H1 (cell line): ENCODE measurements around the gene OTUD3. TPM values are rescaled to one million over a fixed set of nuclear protein-coding genes. Genes with fewer than 3 reads are reported as not detected.
A peak's percentile ranks its signal among the peaks of the same experiment; 100 is the strongest.

ENCODE experiments used
- CTCF ChIA-PET: fragments of 300-600 bp; sonication (Branson Sonifier 250); formaldehyde crosslinking; loops from one replicate; lab custom pipeline; 2021; ENCODE audit not compliant: partially characterized antibody; lab: Charles Lee
- POLR2A ChIA-PET: fragments of 300-600 bp; sonication (Branson Sonifier 250); formaldehyde crosslinking; loops from one replicate; lab custom pipeline; 2021; ENCODE audit warnings: inconsistent platforms; ENCODE audit not compliant: partially characterized antibody; lab: Charles Lee
- DNase-seq, 2 experiments: peaks; one replicate each; pipeline versions ENCODE4 v3.0.0 to v3.0.0-alpha.2; 2010 to 2022; ENCODE audit warnings: low spot score in 2 of 2, low read depth in 1 of 2, mixed read lengths in 1 of 2
- FAIRE-seq: peaks from 2 replicates; lab custom pipeline; 2011; peaks lifted over from hg19 to GRCh38; lab: Jason Lieb, UNC
- H2AFZ ChIP-seq: 2 replicates; pipeline ENCODE4 v1.8.1; 2012; ENCODE audit warnings: low read length, inconsistent platforms
- H2AK5ac ChIP-seq: 2 replicates; pipeline ENCODE4 v1.6.1; 2013; ENCODE audit warnings: low read depth, low read length
- H2BK120ac ChIP-seq: replicated peaks from 2 replicates; pipeline ENCODE3; 2013; ENCODE audit warnings: low read depth, low read length, inconsistent platforms
- H2BK12ac ChIP-seq: 2 replicates; pipeline ENCODE4 v1.6.1; 2013; ENCODE audit warnings: low read depth, low read length
- H2BK15ac ChIP-seq: 2 replicates; pipeline ENCODE4 v1.6.1; 2013; ENCODE audit warnings: low read length
- H2BK20ac ChIP-seq: 2 replicates; pipeline ENCODE4 v1.6.1; 2013; ENCODE audit warnings: low read length
- H2BK5ac ChIP-seq: 2 replicates; pipeline ENCODE4 v1.6.1; 2013; ENCODE audit warnings: low read depth, low read length
- H3K14ac ChIP-seq: 2 replicates; pipeline ENCODE4 v1.6.1; 2013; ENCODE audit warnings: inconsistent platforms; ENCODE audit not compliant: insufficient read length
- H3K18ac ChIP-seq: 2 replicates; pipeline ENCODE4 v1.6.1; 2013; ENCODE audit warnings: low read length; ENCODE audit errors: extremely low read depth
- H3K23ac ChIP-seq: 2 replicates; pipeline ENCODE4 v1.6.1; 2013; ENCODE audit warnings: inconsistent platforms; ENCODE audit not compliant: insufficient read length
- H3K23me2 ChIP-seq: 2 replicates; pipeline ENCODE4 v1.6.1; 2013; ENCODE audit warnings: low read depth, low read length
- H3K27ac ChIP-seq: 2 replicates; pipeline ENCODE4 v1.6.1; 2011; ENCODE audit warnings: low read depth, low read length, inconsistent platforms
- H3K27me3 ChIP-seq, 4 experiments: replicated peaks in 1 of 4; 1 replicate in 1 of 4; 2 replicates in 3 of 4; pipeline versions ENCODE4 v1.6.1 to v1.8.1; 2011 to 2013; ENCODE audit warnings: low read length in 3 of 4, mild to moderate bottlenecking in 3 of 4, inconsistent platforms in 2 of 4, mixed read lengths in 2 of 4, moderate library complexity in 1 of 4; ENCODE audit not compliant: control insufficient read depth in 3 of 4, insufficient read depth in 3 of 4; ENCODE audit errors: extremely low read depth in 1 of 4
- H3K36me3 ChIP-seq, 4 experiments: 2 replicates each; pipeline versions ENCODE4 v1.6.1 to v1.8.1; 2011 to 2013; ENCODE audit warnings: mild to moderate bottlenecking in 4 of 4, low read length in 3 of 4, moderate library complexity in 2 of 4, control low read depth in 1 of 4, inconsistent platforms in 1 of 4; ENCODE audit not compliant: insufficient read depth in 4 of 4, control insufficient read depth in 2 of 4
- H3K4ac ChIP-seq: replicated peaks from 2 replicates; pipeline ENCODE3; 2013; ENCODE audit warnings: low read length, low read depth, mixed read lengths, inconsistent platforms; ENCODE audit not compliant: insufficient read length
- H3K4me1 ChIP-seq, 4 experiments: replicated peaks in 1 of 4; 1 replicate in 1 of 4; 2 replicates in 3 of 4; pipeline versions ENCODE4 v1.6.1 to v1.8.1; 2011 to 2013; ENCODE audit warnings: low read length in 3 of 4, inconsistent platforms in 2 of 4, mixed read lengths in 1 of 4; ENCODE audit not compliant: insufficient read depth in 4 of 4, control insufficient read depth in 3 of 4
- H3K4me2 ChIP-seq, 2 experiments: 2 replicates each; pipeline versions ENCODE4 v1.6.1 to v1.8.1; 2011 to 2013; ENCODE audit warnings: low read depth in 2 of 2, low read length in 2 of 2, control low read depth in 1 of 2, inconsistent platforms in 1 of 2, mild to moderate bottlenecking in 1 of 2; ENCODE audit not compliant: insufficient read depth in 1 of 2
- H3K4me3 ChIP-seq, 4 experiments: fragments of 200-600, 300-600 bp in 1 of 4; sonication (generic), shearing (Covaris generic), sonication (Bioruptor Twin) in 1 of 4; 2 replicates each; pipeline versions ENCODE4 v1.5.1 to v1.8.1; 2011 to 2016; ENCODE audit warnings: low read length in 4 of 4, low read depth in 3 of 4, control low read depth in 2 of 4, inconsistent platforms in 2 of 4, mild to moderate bottlenecking in 2 of 4, mixed read lengths in 1 of 4, moderate library complexity in 1 of 4; ENCODE audit not compliant: insufficient read depth in 2 of 4; ENCODE audit errors: extremely low read depth in 1 of 4
- H3K56ac ChIP-seq: replicated peaks from 2 replicates; pipeline ENCODE3; 2013; ENCODE audit warnings: low read depth, mild to moderate bottlenecking, mixed read lengths, low read length, inconsistent platforms; ENCODE audit not compliant: insufficient read length
- H3K79me1 ChIP-seq: 2 replicates; pipeline ENCODE4 v1.6.1; 2013; ENCODE audit warnings: low read depth, low read length, control low read depth
- H3K79me2 ChIP-seq, 2 experiments: 2 replicates each; pipeline versions ENCODE4 v1.6.1 to v1.8.1; 2012 to 2013; ENCODE audit warnings: low read length in 2 of 2, mild to moderate bottlenecking in 2 of 2, inconsistent platforms in 1 of 2; ENCODE audit not compliant: insufficient read depth in 2 of 2, control insufficient read depth in 1 of 2
- H3K9ac ChIP-seq, 4 experiments: replicated peaks in 1 of 4; 1 replicate in 1 of 4; 2 replicates in 3 of 4; pipeline versions ENCODE4 v1.6.1 to v1.8.1; 2011 to 2013; ENCODE audit warnings: low read depth in 3 of 4, low read length in 3 of 4, control low read depth in 2 of 4, mild to moderate bottlenecking in 2 of 4, moderate library complexity in 2 of 4, inconsistent platforms in 1 of 4; ENCODE audit errors: extremely low read depth in 1 of 4
- H3K9me3 ChIP-seq, 2 experiments: 2 replicates each; pipeline versions ENCODE4 v1.6.1 to v1.8.1; 2012 to 2013; ENCODE audit warnings: mild to moderate bottlenecking in 2 of 2, moderate library complexity in 2 of 2, control low read depth in 1 of 2, inconsistent platforms in 1 of 2, low read depth in 1 of 2, low read length in 1 of 2, mixed read lengths in 1 of 2; ENCODE audit not compliant: insufficient read depth in 2 of 2
- H4K20me1 ChIP-seq, 2 experiments: replicated peaks in 1 of 2; 2 replicates each; pipeline versions ENCODE3 to v1.8.1; 2011 to 2013; ENCODE audit warnings: inconsistent platforms in 2 of 2, low read length in 2 of 2, mild to moderate bottlenecking in 1 of 2; ENCODE audit not compliant: insufficient read depth in 2 of 2, control insufficient read depth in 1 of 2
- H4K5ac ChIP-seq: 2 replicates; pipeline ENCODE4 v1.6.1; 2013; ENCODE audit warnings: low read length, low read depth, mixed read lengths, inconsistent platforms; ENCODE audit not compliant: insufficient read length
- H4K8ac ChIP-seq: 2 replicates; pipeline ENCODE4 v1.8.0; 2013; ENCODE audit warnings: mild to moderate bottlenecking, moderate library complexity, low read length, inconsistent platforms; ENCODE audit not compliant: insufficient read depth; ENCODE audit errors: extremely low read depth
- H4K91ac ChIP-seq: replicated peaks from 2 replicates; pipeline ENCODE3; 2013; ENCODE audit warnings: low read length, mixed read lengths, inconsistent platforms; ENCODE audit not compliant: insufficient read length
- CBX5 ChIP-seq: fragments of 300-800, 300-1000 bp; sonication (generic); IDR thresholded peaks from 2 replicates; pipeline ENCODE4 v1.7.1; 2016; ENCODE audit warnings: antibody characterized with exemption, low read length, low read depth
- GABPA ChIP-seq: IDR thresholded peaks from 2 replicates; pipeline ENCODE4 v1.6.1; 2011; ENCODE audit warnings: mild to moderate bottlenecking, low read length, moderate library complexity, borderline replicate concordance; ENCODE audit not compliant: insufficient read depth
- JUN ChIP-seq: IDR thresholded peaks from 2 replicates; pipeline ENCODE4 v1.6.1; 2011; ENCODE audit warnings: low read depth, mild to moderate bottlenecking, improper control_type of control experiment, low read length
- JUND ChIP-seq: IDR thresholded peaks from 2 replicates; pipeline ENCODE4 v1.6.1; 2011; ENCODE audit warnings: mild to moderate bottlenecking, improper control_type of control experiment, low read length
- MAX ChIP-seq: IDR thresholded peaks from 2 replicates; pipeline ENCODE4 v1.6.1; 2012; ENCODE audit warnings: inconsistent platforms
- NRF1 ChIP-seq: IDR thresholded peaks from 2 replicates; pipeline ENCODE4 v1.6.1; 2011; ENCODE audit warnings: mild to moderate bottlenecking, low read depth, low read length, improper control_type of control experiment
- POLR2AphosphoS5 ChIP-seq: IDR thresholded peaks from 2 replicates; pipeline ENCODE4 v1.6.1; 2011; ENCODE audit warnings: low read depth, low read length
- RBBP5 ChIP-seq: IDR thresholded peaks from 2 replicates; pipeline ENCODE4 v1.7.1; 2012; ENCODE audit warnings: low read depth, mild to moderate bottlenecking, inconsistent platforms, low read length, moderate library complexity, borderline replicate concordance
- SIX5 ChIP-seq: IDR thresholded peaks from 2 replicates; pipeline ENCODE4 v1.6.1; 2011; ENCODE audit warnings: mild to moderate bottlenecking, low read depth, low read length
- TEAD4 ChIP-seq: IDR thresholded peaks from 2 replicates; pipeline ENCODE4 v1.6.1; 2012; ENCODE audit warnings: low read depth, low read length, inconsistent platforms, mixed read lengths
- WGBS, 2 experiments: shearing (Covaris generic) in 1 of 2; methylation state at CpG; one replicate each; pipeline versions ENCODE4 v1.1.6 to v1.1.7; 2013 to 2015; ENCODE audit warnings: low lambda C conversion rate in 2 of 2, mixed read lengths in 2 of 2, inconsistent platforms in 1 of 2, low coverage in 1 of 2, missing lambda C conversion rate in 1 of 2; ENCODE audit not compliant: insufficient replicate concordance in 2 of 2, insufficient coverage in 1 of 2, insufficient read length in 1 of 2; ENCODE audit errors: extremely low coverage in 1 of 2, missing lambda C conversion rate in 1 of 2; 5-methylcytosine and 5-hydroxymethylcytosine counted together
- polyA plus RNA-seq, 7 experiments: library from polyadenylated mRNA; depleted of rRNA in 3 of 7; stranded (reverse) in 5 of 7; unstranded in 2 of 7; fragments of >200 nt in 5 of 7; fragments of 200-250 nt in 2 of 7; gene quantifications; 1 replicate in 5 of 7; 2 replicates in 1 of 7; 4 replicates in 1 of 7; pipeline versions ENCODE4 v1.2.1 to v1.2.3, GENCODE V29; 2011 to 2013; ENCODE audit warnings: missing spikeins in 2 of 7, mixed read lengths in 2 of 7
- total RNA-seq: library from RNA; stranded (reverse); fragmentation: NEBNext Ultra II Directional; extraction: Animal tissue kit (Norgen Biotek cat#: 25700); gene quantifications from 2 replicates; pipeline ENCODE4 v1.2.1, GENCODE V29; 2021
- TF ChIP-seq, protein P1 (sequence below): IDR thresholded peaks from 2 replicates; pipeline ENCODE4 v1.6.1; 2012; ENCODE audit warnings: low read length, inconsistent platforms
- TF ChIP-seq, protein P2 (sequence below): IDR thresholded peaks from 2 replicates; pipeline ENCODE4 v1.6.1; 2011; ENCODE audit warnings: low read depth, mild to moderate bottlenecking, low read length; ENCODE audit not compliant: insufficient read depth

The OTUD3 gene
- total and polyA plus RNA-seq, 2 of the 8 experiments (the other 6 are each of a cell fraction or from before 2014, with no cell fraction given), result 6.3 to 11.9 TPM

GRCh38 chr1:19945914-19946313 lies 63.7 kb downstream of the OTUD3 start:
- H4K8ac ChIP-seq, result no peak overlapping the region
- no peak overlapping the region for H3K4me2 ChIP-seq
- H2BK12ac ChIP-seq, result no peak overlapping the region
- no peak overlapping the region for H2BK120ac ChIP-seq
- no peak overlapping the region for H2BK15ac ChIP-seq
- H3K27ac ChIP-seq, result no peak overlapping the region
- H3K27me3 ChIP-seq, result no peaks in the 10 kb centered on the region
- H4K20me1 ChIP-seq, result no peaks in the 10 kb centered on the region
- H4K5ac ChIP-seq, result no peak overlapping the region
- H3K79me2 ChIP-seq, result no peaks in the 10 kb centered on the region
- H2AFZ ChIP-seq, result no peak overlapping the region
- WGBS, 2 experiments, result 93% methylated on average over 2 of the region's 2 CpGs; no CpG with 5 or more reads in 1 of the 2 experiments
- no peak overlapping the region for H3K18ac ChIP-seq
- no peak overlapping the region for H3K56ac ChIP-seq
- H3K4ac ChIP-seq, result no peak overlapping the region
- H3K23me2 ChIP-seq, result no peaks in the 10 kb centered on the region; the same call in 1 of the 2 replicates
- no peak overlapping the region for H2AK5ac ChIP-seq
- POLR2A ChIA-PET, result no interaction called here
- peaks cover 0 to 5% (median 1%) of the 10 kb centered on the region in 4 experiments; a peak in 1 of 7 replicates for H3K4me1 ChIP-seq
- FAIRE-seq (no peak), DNase-seq (no peak)
- H3K36me3 ChIP-seq, result no peaks in the 10 kb centered on the region
- H3K79me1 ChIP-seq, result no peaks in the 10 kb centered on the region
- 0 out of 2 replicates have a peak overlapping the region, but pooled peaks have one; percentile 61 for H2BK20ac ChIP-seq
- no peak overlapping the region for H3K14ac ChIP-seq
- no peak overlapping the region for H3K23ac ChIP-seq
- H4K91ac ChIP-seq, result no peak overlapping the region
- CTCF ChIA-PET, result interaction anchor here (1.0 to 1.5 kb wide), 5 partner anchors 12 to 32 kb away, joined by 3 to 5 read pairs (median 4); no protein-coding TSS in a partner anchor
- H3K9me3 ChIP-seq, result peaks cover 0 to 2% of the 10 kb centered on the region in 2 experiments; a peak in 1 of 4 replicates
- no peak overlapping the region for H3K4me3 ChIP-seq
- H2BK5ac ChIP-seq, result no peak overlapping the region
- no peak overlapping the region for H3K9ac ChIP-seq
- no peak for TF ChIP-seq MAX
- no peak for TF ChIP-seq TEAD4
- no peak for TF ChIP-seq JUND
- TF ChIP-seq, protein P1, sequence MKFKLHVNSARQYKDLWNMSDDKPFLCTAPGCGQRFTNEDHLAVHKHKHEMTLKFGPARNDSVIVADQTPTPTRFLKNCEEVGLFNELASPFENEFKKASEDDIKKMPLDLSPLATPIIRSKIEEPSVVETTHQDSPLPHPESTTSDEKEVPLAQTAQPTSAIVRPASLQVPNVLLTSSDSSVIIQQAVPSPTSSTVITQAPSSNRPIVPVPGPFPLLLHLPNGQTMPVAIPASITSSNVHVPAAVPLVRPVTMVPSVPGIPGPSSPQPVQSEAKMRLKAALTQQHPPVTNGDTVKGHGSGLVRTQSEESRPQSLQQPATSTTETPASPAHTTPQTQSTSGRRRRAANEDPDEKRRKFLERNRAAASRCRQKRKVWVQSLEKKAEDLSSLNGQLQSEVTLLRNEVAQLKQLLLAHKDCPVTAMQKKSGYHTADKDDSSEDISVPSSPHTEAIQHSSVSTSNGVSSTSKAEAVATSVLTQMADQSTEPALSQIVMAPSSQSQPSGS, result no peak
- TF ChIP-seq, protein P2, sequence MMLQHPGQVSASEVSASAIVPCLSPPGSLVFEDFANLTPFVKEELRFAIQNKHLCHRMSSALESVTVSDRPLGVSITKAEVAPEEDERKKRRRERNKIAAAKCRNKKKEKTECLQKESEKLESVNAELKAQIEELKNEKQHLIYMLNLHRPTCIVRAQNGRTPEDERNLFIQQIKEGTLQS, result no peak
- no peak for TF ChIP-seq CBX5
- no peak for TF ChIP-seq GABPA
- TF ChIP-seq POLR2AphosphoS5, result no peak
- TF ChIP-seq SIX5, result no peak
- no peak for TF ChIP-seq RBBP5
- TF ChIP-seq JUN, result no peak
- TF ChIP-seq NRF1, result no peak
